ENCODE measurements around the gene MRPL33. TPM values are rescaled to one million over a fixed set of nuclear protein-coding genes. Genes with fewer than 3 reads are reported as not detected.

Gene MRPL33
- total RNA-seq, 1 experiment from 2014 or later, result 86.3 TPM

DNA sequence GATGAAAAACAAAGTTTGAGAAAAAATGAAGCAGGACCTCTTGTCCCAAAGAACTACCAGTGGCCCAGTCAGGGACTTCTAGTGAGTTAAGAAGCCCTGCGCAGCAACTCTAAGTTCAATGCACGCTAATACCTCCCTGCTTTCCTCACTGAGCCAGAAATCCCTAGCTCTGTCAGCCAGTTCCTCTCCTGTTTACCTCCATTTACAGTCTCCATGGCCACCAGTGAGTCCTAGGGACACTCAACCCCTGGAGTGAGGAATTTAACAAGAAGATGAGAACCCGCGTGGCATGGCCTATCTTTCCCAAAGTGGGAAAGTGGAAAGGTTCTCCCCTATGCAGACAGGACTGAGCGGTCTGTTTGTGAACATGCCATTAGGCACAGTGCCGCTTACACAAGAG is 31.0 kb downstream of the MRPL33 start:
- Histone ChIP-seq H3K27me3 (ENCODE audit: insufficient read depth, low read depth) (no peaks in the 10 kb centered on the region), H4K20me1 (ENCODE audit: insufficient read depth) (no peaks in the 10 kb centered on the region), H3K27ac (no peak overlapping the region), H3K4me2 (no peak overlapping the region), H3F3A (ENCODE audit: insufficient read depth, low read depth) (peaks cover 30% of the 10 kb centered on the region), H2AFZ (no peak overlapping the region), H3K9me3 (ENCODE audit: insufficient read depth, low read depth) (no peaks in the 10 kb centered on the region), H3K36me3 (ENCODE audit: low read depth) (no peaks in the 10 kb centered on the region), H3K9me2 (ENCODE audit: insufficient read depth) (no peaks in the 10 kb centered on the region), H3K4me1 (replicated peaks; ENCODE audit: insufficient read depth) (peaks cover 40% of the 10 kb centered on the region), H3K4me3 (no peak overlapping the region), H3K79me2 (ENCODE audit: low read depth) (no peaks in the 10 kb centered on the region)
- CTCF ChIA-PET, result no interaction called here
- TF ChIP-seq EZH2 (IDR thresholded peaks at IDR 0.05; ENCODE audit: low read depth), result no peak
- TF ChIP-seq CTCF (conservative IDR thresholded peaks at IDR 0.05), result no peak
- no TSS peak for BruUV-seq (replicated peaks)
- DNase-seq, result no peak
- POLR2A ChIA-PET (ENCODE audit: unreplicated experiment), result no interaction called here
- intact Hi-C loops (cut with micrococcal nuclease; ENCODE audit: unreplicated experiment), result no loop called here

- Histone ChIP-seq H4K20me1 (ENCODE audit: insufficient read depth) (no peaks in the 10 kb centered on the region), H3K27me3 (ENCODE audit: insufficient read depth, low read depth) (no peaks in the 10 kb centered on the region), H3K4me2 (no peak overlapping the region), H3F3A (ENCODE audit: insufficient read depth, low read depth) (peaks cover 30% of the 10 kb centered on the region), H3K9me2 (ENCODE audit: insufficient read depth) (no peaks in the 10 kb centered on the region), H3K4me3 (no peak overlapping the region), H3K9me3 (ENCODE audit: insufficient read depth, low read depth) (no peaks in the 10 kb centered on the region), H3K79me2 (ENCODE audit: low read depth) (no peaks in the 10 kb centered on the region), H3K27ac (no peak overlapping the region), H3K4me1 (replicated peaks; ENCODE audit: insufficient read depth) (peaks cover 37% of the 10 kb centered on the region), H2AFZ (no peak overlapping the region), H3K36me3 (ENCODE audit: low read depth) (no peaks in the 10 kb centered on the region)
- TF ChIP-seq EZH2 (IDR thresholded peaks at IDR 0.05; ENCODE audit: low read depth), result no peak
- TF ChIP-seq CTCF (conservative IDR thresholded peaks at IDR 0.05), result no peak
- POLR2A ChIA-PET (ENCODE audit: unreplicated experiment), result no interaction called here
- no TSS peak for BruUV-seq (replicated peaks)
- intact Hi-C loops (cut with micrococcal nuclease; ENCODE audit: unreplicated experiment), result no loop called here
- CTCF ChIA-PET, result no interaction called here
- no peak for DNase-seq
Observed at GRCh38 chr2:27803046-27803445, 31.5 kb downstream of the MRPL33 start.

GRCh38 chr2:27804146-27804545 is 32.6 kb downstream of the MRPL33 start:
- POLR2A ChIA-PET (ENCODE audit: unreplicated experiment), result no interaction called here
- TF ChIP-seq EZH2 (IDR thresholded peaks at IDR 0.05; ENCODE audit: low read depth) (no peak), CTCF (conservative IDR thresholded peaks at IDR 0.05) (no peak)
- peaks cover 25% of the 10 kb centered on the region for H3F3A ChIP-seq (ENCODE audit: insufficient read depth, low read depth)
- H3K79me2 ChIP-seq (ENCODE audit: low read depth), result no peaks in the 10 kb centered on the region
- H3K4me2 ChIP-seq, result no peak overlapping the region
- H3K9me3 ChIP-seq (ENCODE audit: insufficient read depth, low read depth), result no peaks in the 10 kb centered on the region; the same call in 1 of the 2 replicates
- no TSS peak for BruUV-seq (replicated peaks)
- peaks cover 33% of the 10 kb centered on the region for H3K4me1 ChIP-seq (replicated peaks; ENCODE audit: insufficient read depth)
- DNase-seq, result no peak
- H3K9me2 ChIP-seq (ENCODE audit: insufficient read depth), result no peaks in the 10 kb centered on the region
- H4K20me1 ChIP-seq (ENCODE audit: insufficient read depth), result no peaks in the 10 kb centered on the region
- intact Hi-C loops (cut with micrococcal nuclease; ENCODE audit: unreplicated experiment), result no loop called here
- no peaks in the 10 kb centered on the region for H3K27me3 ChIP-seq (ENCODE audit: insufficient read depth, low read depth)
- H3K27ac ChIP-seq, result no peak overlapping the region
- H2AFZ ChIP-seq, result no peak overlapping the region
- H3K4me3 ChIP-seq, result no peak overlapping the region
- CTCF ChIA-PET, result interaction anchor here (0.5 kb wide), 1 partner anchor 79 kb away, joined by 9 read pairs; no protein-coding TSS in a partner anchor
- no peaks in the 10 kb centered on the region for H3K36me3 ChIP-seq (ENCODE audit: low read depth)
